Measurements from ENCODE around the gene XRCC3. TPM values are rescaled to one million over a fixed set of nuclear protein-coding genes. Genes with fewer than 3 reads are reported as not detected.

The XRCC3 gene
- total and polyA plus RNA-seq, 7 donors: 1.8 to 15.7 (median 3.6) TPM

DNA sequence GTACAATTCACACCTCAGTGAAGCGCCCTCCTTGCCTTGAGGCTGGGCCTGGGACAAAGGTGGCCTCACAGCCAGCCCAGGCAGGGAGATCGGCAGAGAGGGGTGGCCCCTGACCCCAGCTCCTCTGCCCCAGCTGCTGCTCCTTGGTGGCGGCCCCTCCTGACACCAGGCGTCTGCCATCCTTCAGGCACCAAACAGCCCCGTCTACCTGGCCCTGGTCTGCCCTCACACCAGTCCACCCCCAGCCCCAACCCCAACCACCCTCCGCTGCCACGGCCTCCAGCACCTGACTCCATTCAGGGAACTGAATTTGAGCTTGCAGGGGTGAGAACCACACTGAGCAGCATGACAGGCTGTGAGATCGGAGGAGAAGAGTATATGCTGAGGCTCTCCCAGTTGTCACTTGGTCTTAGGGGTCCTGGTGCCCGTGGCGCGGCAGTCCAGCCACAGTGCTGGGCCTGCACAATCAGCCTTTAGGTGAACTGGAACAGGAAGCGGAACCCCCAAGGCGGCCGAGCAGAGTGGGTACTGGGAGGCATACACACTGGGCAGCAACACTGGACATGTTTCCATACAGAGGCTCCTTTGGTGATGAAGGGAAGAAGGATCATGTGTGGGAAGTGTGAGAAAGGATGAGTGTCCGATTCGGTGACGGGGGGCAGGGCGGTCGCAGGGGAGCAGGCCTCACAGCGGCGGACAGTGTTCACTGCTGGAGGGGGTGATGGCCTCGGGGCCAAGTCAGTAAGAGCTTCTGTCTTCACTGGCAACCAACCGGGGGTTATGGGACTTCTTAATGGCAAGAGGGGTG lies 19.0 kb upstream of the XRCC3 start:
- H3K27ac ChIP-seq: no peak overlapping the region
- no peak overlapping the region for H3K4me3 ChIP-seq
- 93% methylated on average over 23 of the region's 23 CpGs for WGBS, 2 donors
- TF ChIP-seq, protein P1, sequence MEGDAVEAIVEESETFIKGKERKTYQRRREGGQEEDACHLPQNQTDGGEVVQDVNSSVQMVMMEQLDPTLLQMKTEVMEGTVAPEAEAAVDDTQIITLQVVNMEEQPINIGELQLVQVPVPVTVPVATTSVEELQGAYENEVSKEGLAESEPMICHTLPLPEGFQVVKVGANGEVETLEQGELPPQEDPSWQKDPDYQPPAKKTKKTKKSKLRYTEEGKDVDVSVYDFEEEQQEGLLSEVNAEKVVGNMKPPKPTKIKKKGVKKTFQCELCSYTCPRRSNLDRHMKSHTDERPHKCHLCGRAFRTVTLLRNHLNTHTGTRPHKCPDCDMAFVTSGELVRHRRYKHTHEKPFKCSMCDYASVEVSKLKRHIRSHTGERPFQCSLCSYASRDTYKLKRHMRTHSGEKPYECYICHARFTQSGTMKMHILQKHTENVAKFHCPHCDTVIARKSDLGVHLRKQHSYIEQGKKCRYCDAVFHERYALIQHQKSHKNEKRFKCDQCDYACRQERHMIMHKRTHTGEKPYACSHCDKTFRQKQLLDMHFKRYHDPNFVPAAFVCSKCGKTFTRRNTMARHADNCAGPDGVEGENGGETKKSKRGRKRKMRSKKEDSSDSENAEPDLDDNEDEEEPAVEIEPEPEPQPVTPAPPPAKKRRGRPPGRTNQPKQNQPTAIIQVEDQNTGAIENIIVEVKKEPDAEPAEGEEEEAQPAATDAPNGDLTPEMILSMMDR (IDR thresholded peaks at IDR 0.05): no peak
- no peak for TF ChIP-seq EP300 (IDR thresholded peaks at IDR 0.05)
- no peaks in the 10 kb centered on the region for H3K9me3 ChIP-seq
- H3K27me3 ChIP-seq: no peaks in the 10 kb centered on the region
- peaks cover 0 to 35% (median 18%) of the 10 kb centered on the region in 4 donors for H3K4me1 ChIP-seq
- intact Hi-C loops (cut with DNase I): no loop called here
- peaks cover 19 to 56% (median 45%) of the 10 kb centered on the region in 4 donors for H3K36me3 ChIP-seq
- peak; percentile 59 for DNase-seq

DNA sequence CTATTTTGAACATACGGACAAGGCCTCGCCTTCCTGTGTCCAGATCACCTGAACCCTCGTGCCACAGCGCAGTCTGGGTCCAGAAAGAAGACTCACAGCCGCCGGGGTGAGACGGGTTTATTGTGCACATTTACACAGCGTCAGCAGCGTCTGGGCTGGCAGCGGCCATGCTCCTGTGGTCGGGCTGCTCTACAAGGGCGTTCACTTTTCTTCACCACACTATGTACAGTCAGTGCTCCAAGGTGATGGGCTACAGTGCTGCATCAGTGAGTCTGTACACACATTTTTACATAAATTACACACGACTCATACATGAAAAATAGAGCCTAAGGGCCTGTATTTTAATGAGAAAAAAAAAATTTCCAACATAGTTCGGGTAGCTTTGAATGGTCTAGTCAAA lies 18.4 kb upstream of the XRCC3 start:
- intact Hi-C loops (cut with DNase I): no loop called here
- TF ChIP-seq EP300 (IDR thresholded peaks at IDR 0.05) (no peak), POLR2AphosphoS5 (IDR thresholded peaks at IDR 0.05) (no peak), POLR2A (IDR thresholded peaks at IDR 0.05) (no peak)
- TF ChIP-seq, protein P1 (IDR thresholded peaks at IDR 0.05): no peak
- Histone ChIP-seq H3K27me3 (no peaks in the 10 kb centered on the region), H3K27ac (no peak overlapping the region), H3K36me3 (peaks cover 25 to 61% (median 51%) of the 10 kb centered on the region in 4 donors), H3K4me1 (peaks cover 0 to 35% (median 18%) of the 10 kb centered on the region in 4 donors), H3K4me3 (no peak overlapping the region), H3K9me3 (no peaks in the 10 kb centered on the region)
- WGBS, 2 donors: 90 to 93% methylated on average over 14 of the region's 14 CpGs
- DNase-seq: peak; percentile 49

DNA sequence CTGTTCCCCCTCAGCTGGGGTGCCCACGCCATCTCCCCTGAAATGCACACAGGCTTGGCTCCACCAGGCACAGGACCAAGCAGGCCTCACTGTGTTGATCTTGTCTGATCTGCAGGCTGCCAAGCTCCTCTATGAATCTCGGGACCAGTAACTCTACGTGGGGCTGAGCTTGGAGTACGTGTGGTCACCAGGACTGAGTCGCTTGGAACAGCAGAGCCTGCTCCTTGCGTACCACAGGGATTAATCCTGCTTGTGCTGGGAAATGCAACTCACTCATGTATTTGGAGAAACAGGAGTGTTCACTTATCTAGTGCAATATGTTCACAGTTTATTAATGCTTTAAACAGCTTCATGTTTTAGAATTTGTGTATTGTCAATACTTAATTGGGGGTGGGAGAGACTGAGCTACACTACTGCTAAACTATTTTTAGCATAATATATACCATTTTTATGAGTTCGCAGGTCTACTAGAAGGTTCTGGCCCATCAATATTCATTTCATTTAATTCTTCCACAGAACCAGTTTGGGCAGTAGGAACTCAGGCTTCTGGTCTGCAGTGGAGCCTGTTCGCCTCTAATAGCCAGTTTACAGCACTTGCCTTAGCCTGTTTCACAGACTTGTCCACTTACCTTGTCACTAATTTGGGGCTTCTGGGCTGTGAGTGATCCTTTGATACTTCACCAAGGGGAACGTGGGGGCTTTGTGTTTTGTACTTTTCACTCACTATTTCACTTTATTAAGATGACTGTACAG lies 17.8 kb upstream of the XRCC3 start:
- Histone ChIP-seq H3K9me3 (no peaks in the 10 kb centered on the region), H3K27ac (no peak overlapping the region), H3K4me3 (no peak overlapping the region), H3K36me3 (peaks cover 25 to 62% (median 51%) of the 10 kb centered on the region in 4 donors), H3K4me1 (peaks cover 0 to 35% (median 18%) of the 10 kb centered on the region in 4 donors), H3K27me3 (no peaks in the 10 kb centered on the region)
- intact Hi-C loops (cut with DNase I): no loop called here
- no peak for TF ChIP-seq POLR2A (IDR thresholded peaks at IDR 0.05)
- no peak for TF ChIP-seq EP300 (IDR thresholded peaks at IDR 0.05)
- no peak for TF ChIP-seq POLR2AphosphoS5 (IDR thresholded peaks at IDR 0.05)
- 90 to 91% methylated on average over 9 of the region's 9 CpGs for WGBS, 2 donors
- DNase-seq: peak; percentile 12

DNA sequence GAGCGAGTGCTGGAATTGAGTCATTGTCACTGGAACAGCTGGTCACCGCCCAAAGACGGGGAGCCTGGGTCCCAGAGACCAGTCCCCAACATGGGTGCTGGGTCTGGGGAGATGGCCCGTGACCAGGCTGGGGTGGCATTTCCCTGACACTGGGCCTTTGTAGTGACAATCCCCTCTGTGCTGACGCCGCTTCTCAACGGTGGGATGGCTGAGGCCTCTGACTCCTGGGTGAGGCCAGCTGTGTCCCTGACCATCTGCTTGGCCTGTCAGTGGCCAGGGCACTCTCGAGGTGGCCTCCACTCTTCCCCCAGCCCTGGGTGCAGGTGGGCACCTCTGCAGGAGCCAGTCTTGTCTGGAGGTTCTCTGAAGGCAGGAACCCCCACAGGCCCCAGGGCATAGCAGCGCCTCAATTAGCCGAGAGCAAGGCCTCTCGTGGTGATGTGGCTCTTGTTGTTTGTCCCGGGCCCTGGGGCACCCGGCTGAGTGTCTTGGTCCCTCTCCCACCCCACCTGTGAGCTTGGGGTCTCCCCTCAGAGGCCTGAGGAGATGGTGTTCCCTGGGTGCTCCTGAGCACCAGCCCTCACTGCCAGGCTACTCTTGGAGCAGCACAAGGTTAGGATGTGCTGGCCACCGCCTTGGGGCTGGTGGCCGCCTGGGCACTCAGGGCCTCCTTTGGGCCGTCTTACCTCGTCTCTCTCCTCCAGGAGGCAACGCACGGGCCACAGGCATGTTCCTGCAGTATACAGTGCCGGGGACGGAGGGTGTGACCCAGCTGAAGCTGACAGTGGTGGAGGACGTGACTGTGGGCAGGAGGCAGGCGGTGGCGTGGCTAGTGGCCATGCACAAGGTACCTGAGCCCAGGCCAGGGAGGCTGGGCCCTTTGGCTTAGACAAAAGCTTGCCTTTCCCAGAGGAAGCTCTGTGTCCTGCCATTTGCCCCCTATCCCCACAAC lies 16.9 kb upstream of the XRCC3 start:
- H3K27me3 ChIP-seq: no peaks in the 10 kb centered on the region
- TF ChIP-seq, protein P1 (IDR thresholded peaks at IDR 0.05): no peak
- TF ChIP-seq EP300 (IDR thresholded peaks at IDR 0.05) (no peak), POLR2A (IDR thresholded peaks at IDR 0.05) (no peak), POLR2AphosphoS5 (IDR thresholded peaks at IDR 0.05) (no peak)
- DNase-seq: no peak
- peaks cover 25 to 70% (median 51%) of the 10 kb centered on the region in 4 donors for H3K36me3 ChIP-seq
- peaks cover 0 to 29% (median 16%) of the 10 kb centered on the region in 4 donors for H3K4me1 ChIP-seq
- no peak overlapping the region for H3K4me3 ChIP-seq
- WGBS, 2 donors: 92 to 93% methylated on average over 24 of the region's 24 CpGs
- intact Hi-C loops (cut with DNase I): no loop called here
- H3K27ac ChIP-seq: no peak overlapping the region
- H3K9me3 ChIP-seq: no peaks in the 10 kb centered on the region

All from sigmoid colon (tissue), 7 donors.